ENCODE results near the gene ARMC2.
"Not testable (repeated sequence)": the region's sequence is repeated elsewhere in the genome, so short reads cannot be mapped to it uniquely, and the experiment has no call there.

ARMC2 gene

GRCh38 chr6:108872141-108872557 lies 23.9 kb downstream of the ARMC2 start:
- no peak for DNase-seq (ENCODE audit: low read depth)

- no peak for DNase-seq (ENCODE audit: low read depth)
These were observed 24.4 kb downstream of the ARMC2 start for GRCh38 chr6:108872575-108872974.

DNA sequence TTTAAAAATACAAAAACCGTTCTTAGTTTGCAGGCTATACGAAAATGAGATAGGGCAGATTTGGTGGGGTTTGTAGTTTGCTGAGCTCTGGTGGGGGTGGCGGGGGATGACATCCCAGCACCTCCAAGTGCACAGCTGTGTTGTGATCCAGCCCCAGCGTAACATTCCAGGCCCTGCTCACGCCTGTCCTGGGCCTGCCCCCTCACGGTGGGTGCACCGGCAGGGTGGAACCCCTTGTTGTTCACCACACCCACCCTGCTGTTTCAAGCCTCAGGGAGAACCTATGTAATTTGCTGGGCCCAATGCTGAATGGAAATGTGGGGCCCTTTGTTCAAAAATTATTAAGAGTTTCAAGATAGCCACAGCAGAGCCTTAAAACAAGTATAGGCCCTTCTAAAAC lies 25.0 kb downstream of the ARMC2 start:
- DNase-seq (ENCODE audit: low read depth), result no peak

DNA sequence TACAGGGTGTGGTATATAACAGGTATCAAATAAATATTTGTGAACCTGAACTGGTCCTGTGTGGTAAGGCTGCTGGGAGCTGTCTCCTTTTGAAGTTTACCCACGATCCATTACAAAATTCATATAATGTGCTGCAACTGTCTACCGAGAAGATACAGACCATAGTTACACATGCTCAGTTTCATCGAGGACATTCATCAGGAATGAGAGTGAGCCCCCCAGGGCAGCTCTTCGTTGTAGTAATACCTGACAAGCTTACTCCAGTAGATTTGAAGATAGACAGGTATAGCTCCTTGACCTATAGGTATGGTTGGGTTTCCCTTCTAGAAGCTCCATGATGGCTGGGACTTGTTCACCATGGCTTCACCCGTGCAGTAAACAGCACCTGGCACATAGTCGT lies 25.7 kb downstream of the ARMC2 start:
- DNase-seq (ENCODE audit: low read depth), result no peak

DNA sequence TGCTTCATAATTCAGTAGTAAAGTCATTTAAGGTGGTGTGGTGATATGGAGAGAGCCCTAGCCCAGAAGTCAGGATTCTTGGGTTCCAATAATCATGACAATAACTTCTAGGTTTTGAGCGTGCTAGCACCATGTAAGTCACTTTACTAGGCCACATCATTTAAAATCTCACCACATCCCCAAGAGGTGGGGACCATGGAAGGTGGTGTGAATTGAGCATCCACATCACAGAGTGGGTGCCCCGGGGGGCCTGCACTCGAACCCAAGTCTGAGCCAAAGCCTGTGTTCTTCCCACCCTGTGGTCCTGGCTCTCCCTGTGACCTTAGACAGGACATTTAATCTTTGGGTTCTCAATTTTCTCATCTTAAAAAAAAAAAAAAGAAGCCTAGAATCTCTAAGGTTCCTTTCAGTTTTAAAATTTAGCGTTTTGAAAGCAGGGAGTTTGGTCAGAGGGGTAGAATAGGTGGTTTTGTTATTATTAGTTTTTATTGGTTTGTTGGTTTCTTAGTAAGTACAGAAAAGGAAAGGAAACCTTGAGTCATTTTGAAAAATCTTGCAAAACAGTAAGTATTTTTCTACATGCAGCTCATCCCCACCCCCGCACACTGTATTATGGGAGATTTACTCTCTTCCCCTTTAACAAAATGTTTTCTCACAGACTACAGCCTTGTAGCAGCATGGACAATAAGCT lies 26.4 kb downstream of the ARMC2 start:
- peak; percentile 87 for DNase-seq (ENCODE audit: low read depth)

GRCh38 chr6:108875161-108875555 lies 26.9 kb downstream of the ARMC2 start:
- no peak for DNase-seq (ENCODE audit: low read depth)

- DNase-seq (ENCODE audit: low read depth), result peak; percentile 55
These were observed 29.0 kb downstream of the ARMC2 start for GRCh38 chr6:108877046-108877751.

DNA sequence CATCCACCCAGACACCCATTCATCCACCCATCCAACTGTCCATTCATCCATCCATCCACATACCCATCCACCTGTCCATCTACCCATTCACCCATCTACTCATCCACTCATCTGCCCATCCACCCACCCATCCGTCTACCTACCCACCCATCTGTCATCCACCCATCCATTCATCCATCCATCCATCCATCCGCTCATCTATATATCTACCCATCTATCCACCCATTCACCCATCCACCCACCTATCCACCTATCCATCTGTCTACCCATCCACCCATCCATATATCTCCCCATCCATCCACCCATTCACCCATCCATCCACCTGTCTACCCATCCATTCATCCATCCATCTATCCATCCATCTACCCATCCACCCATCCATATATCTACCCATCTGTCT lies 30.7 kb downstream of the ARMC2 start:
- no peak for DNase-seq (ENCODE audit: low read depth)

DNA sequence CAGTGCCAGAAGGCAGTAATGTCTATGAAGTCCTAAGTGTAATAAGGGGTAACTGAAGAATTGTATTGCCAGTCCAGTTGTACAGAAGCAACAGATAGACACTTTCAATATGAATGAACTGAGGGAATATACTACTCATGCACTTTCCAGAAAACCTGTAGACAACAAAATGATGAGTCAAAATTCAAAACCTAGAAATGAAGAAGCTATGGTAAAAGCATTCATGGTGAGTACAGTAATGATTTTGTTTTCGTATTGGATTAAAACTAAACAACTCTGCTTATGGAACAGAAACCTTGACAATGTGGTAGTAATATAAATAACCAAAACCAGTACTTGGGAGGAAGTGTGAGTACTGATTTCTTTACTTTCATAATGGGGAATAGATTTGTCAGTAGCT lies 35.0 kb downstream of the ARMC2 start:
- DNase-seq (ENCODE audit: low read depth), result no peak

DNA sequence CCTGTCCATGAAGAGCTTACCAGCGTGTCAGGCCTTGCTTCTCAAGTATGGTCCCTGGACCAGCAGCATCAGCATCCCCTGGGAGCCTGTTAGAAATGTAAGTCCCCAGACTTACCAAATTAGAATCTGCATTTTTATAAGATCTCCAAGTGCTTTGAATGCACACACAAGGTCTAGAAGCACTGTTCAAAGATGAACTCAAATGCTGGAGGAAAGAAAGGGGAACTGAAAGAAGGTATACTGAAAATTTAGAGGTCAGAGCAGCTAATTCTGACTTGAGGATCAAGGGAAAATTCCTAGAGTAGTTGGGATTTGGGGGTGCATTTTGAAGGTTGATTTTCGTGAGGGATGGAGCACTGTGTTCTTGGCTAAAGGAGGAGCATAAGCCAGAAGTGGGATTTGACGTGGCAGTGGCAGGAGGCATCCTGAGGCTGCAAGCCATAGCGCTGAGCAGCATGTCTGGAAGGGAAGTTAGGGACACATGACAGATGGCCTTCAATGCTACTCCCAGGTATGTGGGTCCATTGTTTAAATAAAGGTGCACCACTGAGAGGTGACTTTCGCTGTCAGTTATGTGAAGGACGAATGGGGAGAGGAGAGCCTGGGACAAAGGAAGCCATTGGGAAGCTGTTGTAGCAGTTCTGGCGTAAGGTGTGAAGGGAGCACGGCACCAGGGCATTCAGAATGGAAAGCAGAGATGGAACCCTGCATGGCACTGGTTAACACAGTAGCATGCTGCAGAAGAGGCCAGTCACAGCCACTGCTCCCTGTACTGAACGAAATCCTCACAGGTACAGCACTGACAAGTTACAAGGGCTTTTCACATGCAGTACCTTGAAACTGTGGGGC lies 36.2 kb downstream of the ARMC2 start:
- DNase-seq (ENCODE audit: low read depth), result no peak

DNA sequence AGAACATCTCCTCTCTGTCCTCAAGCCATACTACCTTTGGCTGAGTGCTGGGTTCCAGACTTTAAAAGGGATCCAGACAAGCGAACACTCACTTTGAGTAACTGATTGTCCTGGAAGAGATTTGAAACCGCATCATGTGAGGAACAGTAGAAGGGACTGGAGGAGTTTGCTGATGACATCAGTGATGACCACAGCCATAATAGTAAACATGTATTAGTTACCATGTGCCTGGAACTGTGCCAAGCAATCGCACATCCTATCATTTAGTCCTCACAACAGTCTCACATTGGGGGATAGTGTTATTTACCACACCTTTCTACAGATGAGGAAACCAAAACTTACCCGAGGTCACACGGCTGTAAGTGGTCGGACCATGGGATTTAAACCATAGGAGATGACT lies 39.8 kb downstream of the ARMC2 start:
- no peak for DNase-seq (ENCODE audit: low read depth)

GRCh38 chr6:108888745-108889144 lies 40.5 kb downstream of the ARMC2 start:
- DNase-seq (ENCODE audit: low read depth), result no peak

- not testable (repeated sequence) for DNase-seq (ENCODE audit: low read depth)
These were observed 42.7 kb downstream of the ARMC2 start for GRCh38 chr6:108890898-108891297.

- peak; percentile 37 for DNase-seq (ENCODE audit: low read depth)
These were observed 47.3 kb downstream of the ARMC2 start for GRCh38 chr6:108895571-108895970.

DNA sequence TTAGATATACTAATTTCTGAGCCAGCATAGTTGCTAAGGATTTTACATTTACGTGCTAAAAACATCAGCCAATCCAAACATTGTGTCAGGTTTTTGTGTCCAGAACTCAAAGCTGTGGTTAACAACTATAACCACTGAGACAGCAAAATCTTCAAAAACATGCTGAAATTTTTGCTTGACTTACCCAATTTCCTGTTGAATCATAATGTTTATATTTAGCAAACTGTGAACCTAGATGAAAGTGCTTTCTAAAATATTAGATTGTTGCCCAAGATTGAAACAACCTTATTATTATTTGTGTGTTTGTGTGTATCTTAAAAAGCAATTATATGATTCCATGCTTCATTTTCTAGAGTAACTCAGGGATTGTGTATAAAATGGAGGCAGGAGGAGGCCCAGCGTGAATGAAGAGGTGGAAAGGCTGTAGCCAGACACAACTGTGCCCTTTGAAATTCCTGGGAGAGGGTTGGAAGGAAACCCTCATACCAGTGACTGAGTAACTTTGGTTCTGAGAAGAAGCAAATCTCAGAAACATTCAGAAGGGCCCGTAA lies 48.0 kb downstream of the ARMC2 start:
- DNase-seq (ENCODE audit: low read depth), result peak; percentile 94

DNA sequence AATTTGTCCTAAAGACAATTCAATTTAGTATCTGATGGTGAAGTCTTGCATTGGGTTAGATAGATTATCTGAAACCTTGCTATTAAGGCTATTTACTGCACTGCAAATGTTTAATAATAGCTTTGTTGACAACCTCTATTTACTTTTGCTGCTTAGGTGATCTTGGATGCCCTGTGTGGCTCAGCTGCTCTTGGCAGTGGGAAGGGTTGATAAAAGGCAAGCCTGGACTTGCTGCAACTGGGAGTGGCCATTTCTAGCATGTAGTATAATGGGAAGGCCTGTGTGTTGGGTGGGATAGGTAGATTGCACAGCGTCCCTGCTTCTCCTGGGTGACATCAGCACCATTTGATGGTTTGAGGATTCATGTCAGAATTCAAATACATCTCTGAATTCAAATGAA lies 49.1 kb downstream of the ARMC2 start:
- DNase-seq (ENCODE audit: low read depth), result no peak

DNA sequence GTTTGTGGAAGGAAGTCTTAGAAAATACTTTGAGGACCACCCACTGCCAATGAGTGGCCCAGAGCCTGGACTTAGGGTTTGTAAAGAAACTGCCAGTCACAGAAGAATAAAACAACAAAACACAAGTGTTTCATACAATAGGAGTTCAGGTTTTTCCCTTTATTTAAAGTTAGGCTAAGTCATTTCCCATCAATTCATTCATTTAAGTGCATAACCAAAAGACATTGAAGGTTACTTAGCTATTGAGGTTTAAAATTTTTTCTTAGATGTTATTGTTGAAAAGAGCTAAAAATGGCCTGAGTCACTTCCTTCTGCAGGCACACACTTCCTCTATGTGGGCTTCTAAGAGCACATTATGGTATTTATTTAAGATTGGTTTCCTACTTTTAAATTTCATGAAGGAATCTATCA lies 54.2 kb downstream of the ARMC2 start:
- no peak for DNase-seq (ENCODE audit: low read depth)

DNA sequence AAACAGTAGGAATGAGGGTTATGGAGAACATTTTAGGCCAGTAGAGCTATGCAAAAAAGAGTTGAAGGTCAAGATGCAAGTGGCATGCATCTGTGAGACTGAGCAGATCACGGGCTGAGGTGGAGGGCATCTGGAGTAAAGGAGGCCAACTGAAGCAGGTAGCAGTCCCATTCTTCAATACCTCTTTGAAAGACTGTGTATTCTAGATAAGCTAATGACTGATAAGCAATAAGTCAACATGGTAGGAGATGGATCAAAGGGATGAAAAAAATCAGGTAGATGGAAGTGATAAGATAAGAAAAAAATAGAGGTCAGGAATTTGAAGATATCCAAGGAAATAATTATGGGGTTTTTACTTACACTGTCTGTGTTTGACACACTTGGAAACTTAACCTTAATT lies 55.6 kb downstream of the ARMC2 start:
- no peak for DNase-seq (ENCODE audit: low read depth)

- no peak for DNase-seq (ENCODE audit: low read depth)
These were observed 56.5 kb downstream of the ARMC2 start for GRCh38 chr6:108904741-108905140.

- DNase-seq (ENCODE audit: low read depth), result no peak
These were observed 66.2 kb downstream of the ARMC2 start for GRCh38 chr6:108914235-108915022.

- no peak for DNase-seq (ENCODE audit: low read depth)
These were observed 67.0 kb downstream of the ARMC2 start for GRCh38 chr6:108915258-108915657.
